K562 (cell line): ENCODE data around the gene RNASEH1. TPM values are rescaled to one million over a fixed set of nuclear protein-coding genes. Genes with fewer than 3 reads are reported as not detected.
"Not testable (repeated sequence)": the region's sequence is repeated elsewhere in the genome, so short reads cannot be mapped to it uniquely, and the experiment has no call there.

Experiments used
- ATAC-seq: fragments of 200-7000 bp; cut with Tn5 transposase; 3 replicates; pipeline ENCODE4 v1.9.1; 2020; ENCODE audit warnings: moderate library complexity
- BruUV-seq: library from RNA; stranded (reverse); fragments of 400-500 nt; replicated peaks from 2 replicates; lab custom pipeline; 2021; lab: Mats Ljungman, UMichigan
- CTCF ChIA-PET: fragments of 300-600 bp; formaldehyde crosslinking; extraction: SDS; loops from one replicate; lab custom pipeline; 2021; ENCODE audit warnings: low intra/inter-chr PET ratio; lab: Yijun Ruan, JAX
- POLR2A ChIA-PET: fragments of 300-600, 350-650 bp; sonication (Branson Sonifier 250); formaldehyde crosslinking; extraction: SDS; loops from one replicate; lab custom pipeline; 2021; ENCODE audit warnings: antibody characterized with exemption, inconsistent platforms; lab: Yijun Ruan, JAX
- DNase-seq, 4 experiments: peaks; one replicate each; pipeline versions ENCODE4 v3.0.0 to v3.0.0-alpha.2; 2011 to 2018; ENCODE audit warnings: low spot score in 3 of 4, mixed read lengths in 3 of 4; ENCODE audit errors: extremely low read depth in 1 of 4
- FAIRE-seq: peaks from 2 replicates; lab custom pipeline; 2011; peaks lifted over from hg19 to GRCh38; lab: Jason Lieb, UNC
- H2AFZ ChIP-seq: 2 replicates; pipeline ENCODE4 v1.6.0; 2011; ENCODE audit warnings: low read depth, low read length, control low read depth, inconsistent platforms
- H3K27ac ChIP-seq: fragments of 200-600 bp; 3 replicates; pipeline ENCODE4 v1.8.0; 2011; ENCODE audit warnings: low read depth, mild to moderate bottlenecking, control low read depth, inconsistent platforms, low read length, moderate library complexity, mixed read lengths; ENCODE audit errors: extremely low read depth
- H3K27me3 ChIP-seq, 2 experiments: fragments of 300-600 bp in 1 of 2; 2 replicates in 1 of 2; 3 replicates in 1 of 2; pipeline versions ENCODE4 v1.6.0 to v1.8.0; 2011; ENCODE audit warnings: inconsistent platforms in 2 of 2, low read length in 2 of 2, mild to moderate bottlenecking in 1 of 2, mixed read lengths in 1 of 2, moderate library complexity in 1 of 2; ENCODE audit not compliant: control insufficient read depth in 2 of 2, insufficient read depth in 2 of 2
- H3K36me3 ChIP-seq: fragments of 300-600 bp; 3 replicates; pipeline ENCODE4 v1.8.0; 2011; ENCODE audit warnings: mild to moderate bottlenecking, low read length, inconsistent platforms; ENCODE audit not compliant: control insufficient read depth, insufficient read depth
- H3K4me1 ChIP-seq, 2 experiments: fragments of 200-600 bp in 1 of 2; replicated peaks in 1 of 2; 2 replicates in 1 of 2; 3 replicates in 1 of 2; pipeline versions ENCODE4 v1.5.1 to v1.8.0; 2011; ENCODE audit warnings: inconsistent platforms in 2 of 2, low read length in 2 of 2, mild to moderate bottlenecking in 1 of 2, mixed read lengths in 1 of 2, moderate library complexity in 1 of 2; ENCODE audit not compliant: control insufficient read depth in 2 of 2, insufficient read depth in 2 of 2
- H3K4me2 ChIP-seq: 2 replicates; pipeline ENCODE4 v1.6.1; 2011; ENCODE audit warnings: low read length, control low read depth, inconsistent platforms, mixed read lengths; ENCODE audit not compliant: insufficient read depth
- H3K4me3 ChIP-seq: fragments of 200-600 bp; sonication (generic), shearing (Covaris generic); 2 replicates; pipeline ENCODE4 v1.5.1; 2016; ENCODE audit warnings: control low read depth, inconsistent platforms
- H3K79me2 ChIP-seq: fragments of 200-600 bp; 3 replicates; pipeline ENCODE4 v1.8.0; 2011; ENCODE audit warnings: low read length, inconsistent platforms; ENCODE audit not compliant: control insufficient read depth, insufficient read depth
- H3K9ac ChIP-seq, 2 experiments: 2 replicates each; pipeline versions ENCODE4 v1.6.0 to v1.6.1; 2011; ENCODE audit warnings: low read depth in 2 of 2, low read length in 2 of 2, control low read depth in 1 of 2, inconsistent platforms in 1 of 2, mild to moderate bottlenecking in 1 of 2, mixed read lengths in 1 of 2; ENCODE audit not compliant: insufficient read depth in 1 of 2
- H3K9me1 ChIP-seq: one replicate; pipeline ENCODE4 v1.6.0; 2011; ENCODE audit warnings: inconsistent platforms, mild to moderate bottlenecking, low read length, moderate library complexity; ENCODE audit not compliant: control insufficient read depth, insufficient read depth
- H3K9me3 ChIP-seq: replicated peaks from 2 replicates; pipeline ENCODE4 v1.5.1; 2011; ENCODE audit warnings: low read depth, low read length, inconsistent platforms; ENCODE audit not compliant: control insufficient read depth, insufficient read depth
- H4K20me1 ChIP-seq: replicated peaks from 2 replicates; pipeline ENCODE4 v1.6.1; 2011; ENCODE audit warnings: low read length, inconsistent platforms, mixed read lengths; ENCODE audit not compliant: control insufficient read depth, insufficient read depth
- WGBS: fragments of 100-300 bp; shearing (Covaris generic); methylation state at CpG from one replicate; pipeline ENCODE4 v1.1.6; 2016; ENCODE audit warnings: low coverage, mixed read lengths; ENCODE audit not compliant: insufficient coverage; ENCODE audit errors: missing lambda C conversion rate; 5-methylcytosine and 5-hydroxymethylcytosine counted together
- in situ Hi-C: fragments of 300-500 bp; cut with MboI; formaldehyde crosslinking; loops from 4 replicates; pipeline ENCODE4 v1.15.0; 2018; ENCODE audit warnings: inconsistent platforms, mixed read lengths
- intact Hi-C: fragments of 100-400 bp; cut with micrococcal nuclease; formaldehyde crosslinking; loops from 2 replicates; pipeline ENCODE4 v1.14.2; 2022
- polyA plus RNA-seq, 8 experiments: library from polyadenylated mRNA; depleted of rRNA in 4 of 8; stranded (reverse) in 5 of 8; unstranded in 3 of 8; fragments of >200 nt; fragmentation: Nextera tagmentation in 2 of 8; fragmentation: Illumina TruSeq in 1 of 8; extraction: Ambion mirVana in 2 of 8; extraction: Trizol in 1 of 8; gene quantifications; 2 replicates each; pipeline versions ENCODE4 v1.2.1 to v1.2.3, GENCODE V29; 2011 to 2014; ENCODE audit warnings: inconsistent platforms in 1 of 8, missing spikeins in 1 of 8
- total RNA-seq, 7 experiments: library from RNA; depleted of rRNA in 6 of 7; stranded (reverse); fragments of >200 nt in 6 of 7; fragmentation: Illumina TruSeq in 2 of 7; extraction: Trizol in 2 of 7; gene quantifications; 2 replicates each; pipeline versions ENCODE4 v1.2.1 to v1.2.3, GENCODE V29; 2011 to 2021; ENCODE audit warnings: low replicate concordance in 1 of 7
- TF ChIP-seq, protein P1 (sequence below), 2 experiments: fragments of 450-650 bp; formaldehyde crosslinking in 1 of 2; IDR thresholded peaks; 2 replicates each; pipeline versions ENCODE4 v1.4.0 to v1.6.1; 2014 to 2020; ENCODE audit warnings: mild to moderate bottlenecking in 2 of 2, borderline replicate concordance in 1 of 2, low read depth in 1 of 2

Gene RNASEH1
- total and polyA plus RNA-seq, 9 of the 15 experiments (the other 6 are each of a cell fraction or from before 2014, with no cell fraction given): 25.7 to 47.5 (median 42.8) TPM

DNA sequence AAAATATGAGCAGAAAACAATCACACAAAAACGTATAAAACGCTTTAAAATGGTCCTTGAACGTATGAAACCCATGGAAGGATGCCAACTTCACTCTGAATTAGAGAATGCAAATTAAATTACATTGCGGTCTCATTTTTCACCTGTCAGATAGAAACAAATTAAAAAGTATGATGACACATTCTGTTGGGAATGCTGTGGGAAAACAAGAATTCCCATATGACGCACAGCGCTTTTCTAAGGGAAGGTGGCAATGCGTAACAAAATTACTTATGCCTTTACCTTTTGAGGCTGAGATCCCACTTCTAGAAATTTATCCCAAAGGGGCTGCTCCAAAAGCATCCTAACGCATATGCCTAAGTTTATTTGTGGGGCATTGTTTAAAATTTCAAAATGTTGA is 13.2 kb upstream of the RNASEH1 start (continued):
- TF ChIP-seq, protein P1, sequence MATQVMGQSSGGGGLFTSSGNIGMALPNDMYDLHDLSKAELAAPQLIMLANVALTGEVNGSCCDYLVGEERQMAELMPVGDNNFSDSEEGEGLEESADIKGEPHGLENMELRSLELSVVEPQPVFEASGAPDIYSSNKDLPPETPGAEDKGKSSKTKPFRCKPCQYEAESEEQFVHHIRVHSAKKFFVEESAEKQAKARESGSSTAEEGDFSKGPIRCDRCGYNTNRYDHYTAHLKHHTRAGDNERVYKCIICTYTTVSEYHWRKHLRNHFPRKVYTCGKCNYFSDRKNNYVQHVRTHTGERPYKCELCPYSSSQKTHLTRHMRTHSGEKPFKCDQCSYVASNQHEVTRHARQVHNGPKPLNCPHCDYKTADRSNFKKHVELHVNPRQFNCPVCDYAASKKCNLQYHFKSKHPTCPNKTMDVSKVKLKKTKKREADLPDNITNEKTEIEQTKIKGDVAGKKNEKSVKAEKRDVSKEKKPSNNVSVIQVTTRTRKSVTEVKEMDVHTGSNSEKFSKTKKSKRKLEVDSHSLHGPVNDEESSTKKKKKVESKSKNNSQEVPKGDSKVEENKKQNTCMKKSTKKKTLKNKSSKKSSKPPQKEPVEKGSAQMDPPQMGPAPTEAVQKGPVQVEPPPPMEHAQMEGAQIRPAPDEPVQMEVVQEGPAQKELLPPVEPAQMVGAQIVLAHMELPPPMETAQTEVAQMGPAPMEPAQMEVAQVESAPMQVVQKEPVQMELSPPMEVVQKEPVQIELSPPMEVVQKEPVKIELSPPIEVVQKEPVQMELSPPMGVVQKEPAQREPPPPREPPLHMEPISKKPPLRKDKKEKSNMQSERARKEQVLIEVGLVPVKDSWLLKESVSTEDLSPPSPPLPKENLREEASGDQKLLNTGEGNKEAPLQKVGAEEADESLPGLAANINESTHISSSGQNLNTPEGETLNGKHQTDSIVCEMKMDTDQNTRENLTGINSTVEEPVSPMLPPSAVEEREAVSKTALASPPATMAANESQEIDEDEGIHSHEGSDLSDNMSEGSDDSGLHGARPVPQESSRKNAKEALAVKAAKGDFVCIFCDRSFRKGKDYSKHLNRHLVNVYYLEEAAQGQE (IDR thresholded peaks at IDR 0.05; ENCODE audit: borderline replicate concordance): no peak
- TF ChIP-seq, protein P1 (CRISPR knock-in tag; IDR thresholded peaks at IDR 0.05; ENCODE audit: low read depth): no peak

GRCh38 chr2:3569656-3570055 is 11.5 kb upstream of the RNASEH1 start:
- H3K27ac ChIP-seq, H2AFZ ChIP-seq, H3K79me2 ChIP-seq, H3K36me3 ChIP-seq, H3K27me3 ChIP-seq, CTCF ChIA-PET, in situ Hi-C loops, H3K4me1 ChIP-seq, DNase-seq, H3K9me3 ChIP-seq, H3K9me1 ChIP-seq, FAIRE-seq, intact Hi-C loops, H4K20me1 ChIP-seq, POLR2A ChIA-PET, ATAC-seq, BruUV-seq, H3K4me2 ChIP-seq, H3K4me3 ChIP-seq, H3K9ac ChIP-seq: not testable (repeated sequence)
- WGBS: no CpG with 5 or more reads among the region's 23 CpGs
